ENCODE data around the gene PPP2R5D. TPM values are rescaled to one million over a fixed set of nuclear protein-coding genes. Genes with fewer than 3 reads are reported as not detected.
"Not testable (repeated sequence)": the region's sequence is repeated elsewhere in the genome, so short reads cannot be mapped to it uniquely, and the experiment has no call there.

PPP2R5D gene
- total RNA-seq, 5 donors from 2014 or later (not counting 1 experiment from before 2014, with no cell fraction given): 27.8 to 35.1 (median 33.3) TPM

GRCh38 chr6:42938987-42939809 is 45.2 kb upstream of the PPP2R5D start:
- no peak for DNase-seq

GRCh38 chr6:42939810-42940167 is 44.6 kb upstream of the PPP2R5D start:
- H3K27ac ChIP-seq (ENCODE audit: low read length): no peak overlapping the region
- H3K36me3 Mint-ChIP-seq: peaks cover 30% of the 10 kb centered on the region
- no peaks in the 10 kb centered on the region for H3K27me3 Mint-ChIP-seq
- no peaks in the 10 kb centered on the region for H3K27me3 ChIP-seq (replicated peaks in 1 of 2; ENCODE audit: control insufficient read depth in 2 of 2, extremely low read depth in 1 of 2, insufficient read depth in 2 of 2, low read length in 1 of 2)
- DNase-seq (no peak), ATAC-seq (replicated peaks in 1 of 4) (no peak)
- H3K4me3 Mint-ChIP-seq: no peak overlapping the region
- peaks cover 30 to 84% of the 10 kb centered on the region in 2 donors for H3K36me3 ChIP-seq (ENCODE audit: control insufficient read depth in 2 of 2, extremely low read depth in 1 of 2, insufficient read depth in 1 of 2, low read length in 1 of 2)
- H3K4me3 ChIP-seq (ENCODE audit: control insufficient read depth in 1 of 2, extremely low read depth in 1 of 2, low read length in 1 of 2): no peak overlapping the region
- peak overlapping the region in 1 of 2 donors; percentile 11 for H3K27ac Mint-ChIP-seq
- CTCF ChIA-PET: no interaction called here
- H3K4me1 ChIP-seq (ENCODE audit: control insufficient read depth in 1 of 2, extremely low read depth in 1 of 2, insufficient read depth in 2 of 2, low read length in 2 of 2): no peaks in the 10 kb centered on the region
- H3K9me3 Mint-ChIP-seq: no peaks in the 10 kb centered on the region
- H3K4me1 Mint-ChIP-seq: peaks cover 9 to 19% (median 16%) of the 10 kb centered on the region in 3 donors
- WGBS (ENCODE audit: insufficient coverage): no CpG with 5 or more reads among the region's 4 CpGs
- H3K9me3 ChIP-seq: no peaks in the 10 kb centered on the region
- POLR2A ChIA-PET: no interaction called here

More at GRCh38 chr6:42938987-42939809, 45.2 kb upstream of the PPP2R5D start:
- Histone ChIP-seq H3K27me3 (replicated peaks in 1 of 2; ENCODE audit: control insufficient read depth in 2 of 2, extremely low read depth in 1 of 2, insufficient read depth in 2 of 2, low read length in 1 of 2) (no peaks in the 10 kb centered on the region), H3K27ac (ENCODE audit: low read length) (no peak overlapping the region), H3K4me1 (ENCODE audit: control insufficient read depth in 1 of 2, extremely low read depth in 1 of 2, insufficient read depth in 2 of 2, low read length in 2 of 2) (peaks cover 0 to 4% of the 10 kb centered on the region in 2 experiments), H3K36me3 (ENCODE audit: control insufficient read depth in 2 of 2, extremely low read depth in 1 of 2, insufficient read depth in 1 of 2, low read length in 1 of 2) (peaks cover 30 to 89% of the 10 kb centered on the region in 2 donors), H3K9me3 (no peaks in the 10 kb centered on the region), H3K4me3 (ENCODE audit: control insufficient read depth in 1 of 2, extremely low read depth in 1 of 2, low read length in 1 of 2) (no peak overlapping the region)
- CTCF ChIA-PET: no interaction called here
- Mint-ChIP-seq H3K4me3 (no peak overlapping the region), H3K9me3 (no peaks in the 10 kb centered on the region), H3K36me3 (peaks cover 30% of the 10 kb centered on the region), H3K27me3 (no peaks in the 10 kb centered on the region), H3K27ac (no peak overlapping the region), H3K4me1 (peaks cover 9 to 25% (median 19%) of the 10 kb centered on the region in 3 donors)
- WGBS (ENCODE audit: insufficient coverage): 90% methylated on average over 3 of the region's 9 CpGs
- POLR2A ChIA-PET: no interaction called here
- ATAC-seq (replicated peaks in 1 of 4): no peak

GRCh38 chr6:42940493-42941045 is 43.8 kb upstream of the PPP2R5D start:
- H3K4me3 Mint-ChIP-seq: no peak overlapping the region
- Histone ChIP-seq H3K27me3 (replicated peaks in 1 of 2; ENCODE audit: control insufficient read depth in 2 of 2, extremely low read depth in 1 of 2, insufficient read depth in 2 of 2, low read length in 1 of 2) (no peaks in the 10 kb centered on the region), H3K27ac (ENCODE audit: low read length) (no peak overlapping the region), H3K4me1 (ENCODE audit: control insufficient read depth in 1 of 2, extremely low read depth in 1 of 2, insufficient read depth in 2 of 2, low read length in 2 of 2) (no peaks in the 10 kb centered on the region), H3K4me3 (ENCODE audit: control insufficient read depth in 1 of 2, extremely low read depth in 1 of 2, low read length in 1 of 2) (no peak overlapping the region), H3K9me3 (no peaks in the 10 kb centered on the region), H3K36me3 (ENCODE audit: control insufficient read depth in 2 of 2, extremely low read depth in 1 of 2, insufficient read depth in 1 of 2, low read length in 1 of 2) (peaks cover 26 to 76% of the 10 kb centered on the region in 2 donors)
- peaks cover 30% of the 10 kb centered on the region for H3K36me3 Mint-ChIP-seq
- WGBS (ENCODE audit: insufficient coverage): 83% methylated on average over 1 of the region's 6 CpGs
- peaks cover 9 to 16% (median 13%) of the 10 kb centered on the region in 3 donors for H3K4me1 Mint-ChIP-seq
- no peaks in the 10 kb centered on the region for H3K27me3 Mint-ChIP-seq
- no peak for ATAC-seq (replicated peaks in 1 of 4)
- ChIA-PET POLR2A (interaction anchor here in 1 of 2 donors (0.6 kb wide), 1 partner anchor 20 kb away, joined by 5 read pairs; no protein-coding TSS in a partner anchor), CTCF (interaction anchor here in 1 of 2 donors (0.6 kb wide), 1 partner anchor 15 kb away, joined by 3 read pairs; no protein-coding TSS in a partner anchor)
- DNase-seq: no peak
- no peaks in the 10 kb centered on the region for H3K9me3 Mint-ChIP-seq
- peak overlapping the region in 1 of 2 donors; percentile 22 for H3K27ac Mint-ChIP-seq

GRCh38 chr6:42941356-42941755 is 43.0 kb upstream of the PPP2R5D start:
- DNase-seq; H3K4me1 Mint-ChIP-seq; ATAC-seq (replicated peaks in 1 of 4); H3K27ac ChIP-seq (ENCODE audit: low read length); CTCF ChIA-PET; H3K4me3 ChIP-seq (ENCODE audit: control insufficient read depth in 1 of 2, extremely low read depth in 1 of 2, low read length in 1 of 2); H3K4me3 Mint-ChIP-seq; H3K27me3 ChIP-seq (replicated peaks in 1 of 2; ENCODE audit: control insufficient read depth in 2 of 2, extremely low read depth in 1 of 2, insufficient read depth in 2 of 2, low read length in 1 of 2); H3K4me1 ChIP-seq (ENCODE audit: control insufficient read depth in 1 of 2, extremely low read depth in 1 of 2, insufficient read depth in 2 of 2, low read length in 2 of 2); H3K9me3 ChIP-seq; H3K9me3 Mint-ChIP-seq; H3K27me3 Mint-ChIP-seq: not testable (repeated sequence)
- peaks cover 23 to 68% of the 10 kb centered on the region in 2 donors for H3K36me3 ChIP-seq (ENCODE audit: control insufficient read depth in 2 of 2, extremely low read depth in 1 of 2, insufficient read depth in 1 of 2, low read length in 1 of 2)
- peaks cover 22% of the 10 kb centered on the region for H3K36me3 Mint-ChIP-seq
- WGBS (ENCODE audit: insufficient coverage): 93% methylated on average over 2 of the region's 5 CpGs
- peak overlapping the region in 1 of 2 donors; percentile 55 for H3K27ac Mint-ChIP-seq
- POLR2A ChIA-PET: interaction anchor here in 1 of 2 donors (0.6 kb wide), 1 partner anchor 21 kb away, joined by 5 read pairs; no protein-coding TSS in a partner anchor

- ATAC-seq (replicated peaks in 1 of 4): no peak
- POLR2A ChIA-PET: interaction anchor here in 1 of 2 donors (0.6 kb wide), 1 partner anchor 39 kb away, joined by 4 read pairs; no protein-coding TSS in a partner anchor
- H3K4me1 Mint-ChIP-seq: peaks cover 3 to 9% (median 4%) of the 10 kb centered on the region in 3 donors
- no peaks in the 10 kb centered on the region for H3K27me3 Mint-ChIP-seq
- H3K36me3 Mint-ChIP-seq: peaks cover 15% of the 10 kb centered on the region
- H3K4me3 Mint-ChIP-seq: no peak overlapping the region
- no peaks in the 10 kb centered on the region for H3K4me1 ChIP-seq (ENCODE audit: control insufficient read depth in 1 of 2, extremely low read depth in 1 of 2, insufficient read depth in 2 of 2, low read length in 2 of 2)
- H3K27ac Mint-ChIP-seq: no peak overlapping the region
- CTCF ChIA-PET: no interaction called here
- 100% methylated on average over 1 of the region's 7 CpGs for WGBS (ENCODE audit: insufficient coverage)
- H3K27ac ChIP-seq (ENCODE audit: low read length): no peak overlapping the region
- no peaks in the 10 kb centered on the region for H3K9me3 Mint-ChIP-seq
- no peaks in the 10 kb centered on the region for H3K9me3 ChIP-seq
- no peak overlapping the region for H3K4me3 ChIP-seq (ENCODE audit: control insufficient read depth in 1 of 2, extremely low read depth in 1 of 2, low read length in 1 of 2)
- DNase-seq: no peak
- peaks cover 18 to 57% of the 10 kb centered on the region in 2 donors for H3K36me3 ChIP-seq (ENCODE audit: control insufficient read depth in 2 of 2, extremely low read depth in 1 of 2, insufficient read depth in 1 of 2, low read length in 1 of 2)
- no peaks in the 10 kb centered on the region for H3K27me3 ChIP-seq (replicated peaks in 1 of 2; ENCODE audit: control insufficient read depth in 2 of 2, extremely low read depth in 1 of 2, insufficient read depth in 2 of 2, low read length in 1 of 2)
Measured at GRCh38 chr6:42942444-42942843, 41.9 kb upstream of the PPP2R5D start.

DNA sequence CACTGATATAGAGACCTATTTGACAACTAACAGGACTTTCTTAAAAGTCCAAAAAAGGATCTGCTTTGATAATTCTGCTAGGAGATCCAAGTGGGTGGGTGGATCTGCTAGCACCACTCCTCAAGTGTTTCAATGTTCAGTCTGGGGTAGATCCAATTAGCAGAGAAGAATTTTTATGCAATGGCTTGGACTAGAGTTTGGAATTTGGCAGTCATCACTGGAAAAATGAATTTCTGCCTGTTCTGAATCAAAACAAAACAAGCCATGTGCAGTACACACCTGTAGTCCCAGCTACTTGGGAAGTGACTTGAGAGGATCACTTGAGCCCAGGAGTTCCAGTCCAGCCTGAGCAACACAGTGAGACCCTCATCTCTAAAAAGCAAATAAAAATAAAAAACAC is 36.4 kb upstream of the PPP2R5D start:
- no peaks in the 10 kb centered on the region for H3K4me1 Mint-ChIP-seq
- H3K27me3 ChIP-seq (replicated peaks in 1 of 2; ENCODE audit: control insufficient read depth in 2 of 2, extremely low read depth in 1 of 2, insufficient read depth in 2 of 2, low read length in 1 of 2): no peaks in the 10 kb centered on the region
- peak overlapping the region in 1 of 2 donors; percentile 0 for H3K27ac Mint-ChIP-seq
- H3K27me3 Mint-ChIP-seq: no peaks in the 10 kb centered on the region
- H3K4me3 Mint-ChIP-seq: no peak overlapping the region
- no peak for DNase-seq
- H3K27ac ChIP-seq (ENCODE audit: low read length): no peak overlapping the region
- no peak overlapping the region for H3K4me3 ChIP-seq (ENCODE audit: control insufficient read depth in 1 of 2, extremely low read depth in 1 of 2, low read length in 1 of 2)
- H3K36me3 ChIP-seq (ENCODE audit: control insufficient read depth in 2 of 2, extremely low read depth in 1 of 2, insufficient read depth in 1 of 2, low read length in 1 of 2): peaks cover 0 to 13% of the 10 kb centered on the region in 2 donors
- peaks cover 4% of the 10 kb centered on the region for H3K36me3 Mint-ChIP-seq
- ChIA-PET POLR2A (no interaction called here), CTCF (interaction anchor here in 1 of 2 donors (0.5 kb wide), 1 partner anchor 650 kb away, joined by 3 read pairs; no protein-coding TSS in a partner anchor)
- no peaks in the 10 kb centered on the region for H3K9me3 ChIP-seq
- no peaks in the 10 kb centered on the region for H3K4me1 ChIP-seq (ENCODE audit: control insufficient read depth in 1 of 2, extremely low read depth in 1 of 2, insufficient read depth in 2 of 2, low read length in 2 of 2)
- no peak for ATAC-seq (replicated peaks in 1 of 4)
- H3K9me3 Mint-ChIP-seq: no peaks in the 10 kb centered on the region

All from T-cell (primary cell).